ENCODE data around the gene SPECC1. TPM values are rescaled to one million over a fixed set of nuclear protein-coding genes. Genes with fewer than 3 reads are reported as not detected.

Gene SPECC1
- total and polyA plus RNA-seq, 2 donors (not counting 3 experiments of a cell fraction or from before 2014, with no cell fraction given) = 5.3 to 20.4 TPM

- TF ChIP-seq MYC (IDR thresholded peaks at IDR 0.05; ENCODE audit: low read depth, low read length) (no peak), JUN (IDR thresholded peaks at IDR 0.05; ENCODE audit: borderline replicate concordance, insufficient read depth, insufficient read length, low read depth) (no peak), CTCF (IDR thresholded peaks at IDR 0.05; ENCODE audit: extremely low read depth in 1 of 2, insufficient read depth in 1 of 2, low read depth in 1 of 2, low read length in 2 of 2) (peak; percentile 60 to 69), EZH2 (IDR thresholded peaks at IDR 0.05; ENCODE audit: borderline replicate concordance, low read depth, low read length, severe bottlenecking) (no peak), FOS (IDR thresholded peaks at IDR 0.05; ENCODE audit: borderline replicate concordance, insufficient read depth, low read length) (no peak), POLR2A (IDR thresholded peaks at IDR 0.05; ENCODE audit: low read depth, low read length) (no peak), POLR2AphosphoS5 (IDR thresholded peaks at IDR 0.05; ENCODE audit: insufficient read depth, low read depth, low read length) (no peak), MAX (IDR thresholded peaks at IDR 0.05; ENCODE audit: insufficient read depth, insufficient read length) (no peak)
- Histone ChIP-seq H3K9me1 (replicated peaks; ENCODE audit: control insufficient read depth, extremely low read depth, insufficient read depth, low read length) (no peaks in the 10 kb centered on the region), H2AFZ (ENCODE audit: low read depth, low read length) (no peak overlapping the region), H3K27ac (ENCODE audit: insufficient read depth, low read depth, low read length) (no peak overlapping the region), H3K9me3 (replicated peaks; ENCODE audit: control insufficient read depth, insufficient read depth, low read length) (no peaks in the 10 kb centered on the region), H3K79me2 (ENCODE audit: control insufficient read depth, insufficient read depth, low read length) (no peaks in the 10 kb centered on the region), H4K20me1 (replicated peaks; ENCODE audit: control insufficient read depth, extremely low read depth, insufficient read depth, low read length) (no peaks in the 10 kb centered on the region), H3K9ac (replicated peaks; ENCODE audit: extremely low read depth, insufficient read depth, low read length) (no peak overlapping the region), H3K27me3 (ENCODE audit: control insufficient read depth in 2 of 2, insufficient read depth in 2 of 2, low read length in 2 of 2) (peaks cover 2 to 5% of the 10 kb centered on the region in 2 experiments), H3K36me3 (ENCODE audit: control insufficient read depth in 2 of 2, extremely low read depth in 1 of 2, insufficient read depth in 2 of 2, low read length in 2 of 2) (no peaks in the 10 kb centered on the region), H3K4me2 (ENCODE audit: insufficient read depth, low read length) (no peak overlapping the region), H3K4me1 (ENCODE audit: control insufficient read depth, extremely low read depth, insufficient read depth, low read length) (no peaks in the 10 kb centered on the region), H3K4me3 (replicated peaks in 1 of 3; ENCODE audit: insufficient read depth in 1 of 3, low read depth in 1 of 3, low read length in 3 of 3) (no peak overlapping the region)
- POLR2A ChIA-PET = interaction anchor here (0.6 kb wide), 1 partner anchor 10 kb away, joined by 3 read pairs; no protein-coding TSS in a partner anchor
- CTCF ChIA-PET = interaction anchor here (0.6 to 6.5 kb wide), 27 partner anchors 8 to 329 kb away, joined by 3 to 125 read pairs (median 6); partner anchors contain the start of genes AKAP10 and SPECC1
- dilution Hi-C loops (cut with MboI; ENCODE audit: extremely low pct_ligation_motif_present, low sequenced_read_pairs) (no loop called here), intact Hi-C loops (cut with micrococcal nuclease) (loop anchor here (1.0 to 5.0 kb wide), 4 partner anchors 16 to 234 kb away; partner anchors contain the start of gene SPECC1)
- peak; percentile 85 for DNase-seq (ENCODE audit: low read depth, low spot score)
- FAIRE-seq = peak; percentile 98
- no TSS peak for BruUV-seq (replicated peaks)
These were observed 16.1 kb upstream of the SPECC1 start for GRCh38 chr17:19992803-19993713.
